ENCODE measurements around the gene AIDA. TPM values are rescaled to one million over a fixed set of nuclear protein-coding genes. Genes with fewer than 3 reads are reported as not detected.

AIDA gene
- total and polyA plus RNA-seq, 2 donors (not counting 1 experiment from before 2014, with no cell fraction given) = 41.7 to 77.7 TPM

DNA sequence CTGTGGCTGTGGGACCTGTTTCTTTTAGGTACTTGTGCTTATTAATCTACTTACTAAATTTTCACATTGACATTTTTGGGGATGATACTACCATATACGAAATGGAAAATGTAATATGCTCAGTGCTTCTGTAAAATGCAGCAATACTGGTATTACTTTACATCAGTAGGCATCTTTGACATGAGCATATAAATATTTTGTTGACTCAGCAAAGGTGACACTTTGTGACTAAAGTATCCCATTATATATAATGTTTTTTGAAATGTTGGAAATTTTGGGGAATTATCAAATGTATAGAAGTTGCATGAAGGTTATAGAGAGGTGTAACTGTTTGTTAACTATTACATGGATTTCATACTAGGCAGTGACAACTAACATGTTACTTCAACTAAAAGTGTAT is 22.4 kb upstream of the AIDA start:
- Histone ChIP-seq H3K27ac (ENCODE audit: low read length in 2 of 2) (peak overlapping the region; percentile 36 to 84), H4K20me1 (ENCODE audit: control insufficient read depth, insufficient read depth, low read length, poor library complexity, severe bottlenecking) (no peaks in the 10 kb centered on the region), H3K4me2 (replicated peaks; ENCODE audit: low read depth, low read length, poor library complexity, severe bottlenecking) (peak overlapping the region; percentile 67), H2AFZ (ENCODE audit: insufficient read depth, low read depth, low read length, poor library complexity, severe bottlenecking) (no peak overlapping the region), H3K79me2 (ENCODE audit: control insufficient read depth, insufficient read depth, low read length) (peaks cover 25% of the 10 kb centered on the region), H3K27me3 (replicated peaks in 1 of 4; ENCODE audit: control extremely low read depth in 1 of 4, control insufficient read depth in 3 of 4, insufficient read depth in 4 of 4, low read length in 3 of 4) (no peaks in the 10 kb centered on the region), H3K4me1 (ENCODE audit: control insufficient read depth in 2 of 2, insufficient read depth in 2 of 2, low read length in 2 of 2) (peaks cover 77 to 86% of the 10 kb centered on the region in 2 donors), H3K9ac (ENCODE audit: low read length) (no peak overlapping the region), H3K4me3 (ENCODE audit: control extremely low read depth in 1 of 5, extremely low read depth in 1 of 5, insufficient read depth in 1 of 5, low read depth in 2 of 5, low read length in 4 of 5) (peak overlapping the region in 1 of 5 experiments; percentile 17), H3K9me3 (ENCODE audit: control extremely low read depth in 1 of 3, control insufficient read depth in 2 of 3, insufficient read depth in 1 of 3, low read length in 2 of 3) (no peaks in the 10 kb centered on the region), H3K36me3 (replicated peaks in 1 of 2; ENCODE audit: control extremely low read depth in 1 of 2, control insufficient read depth in 1 of 2, extremely low read depth in 1 of 2, insufficient read depth in 2 of 2, low read length in 1 of 2) (peaks cover 2 to 9% of the 10 kb centered on the region in 2 experiments)
- TF ChIP-seq, protein P1, sequence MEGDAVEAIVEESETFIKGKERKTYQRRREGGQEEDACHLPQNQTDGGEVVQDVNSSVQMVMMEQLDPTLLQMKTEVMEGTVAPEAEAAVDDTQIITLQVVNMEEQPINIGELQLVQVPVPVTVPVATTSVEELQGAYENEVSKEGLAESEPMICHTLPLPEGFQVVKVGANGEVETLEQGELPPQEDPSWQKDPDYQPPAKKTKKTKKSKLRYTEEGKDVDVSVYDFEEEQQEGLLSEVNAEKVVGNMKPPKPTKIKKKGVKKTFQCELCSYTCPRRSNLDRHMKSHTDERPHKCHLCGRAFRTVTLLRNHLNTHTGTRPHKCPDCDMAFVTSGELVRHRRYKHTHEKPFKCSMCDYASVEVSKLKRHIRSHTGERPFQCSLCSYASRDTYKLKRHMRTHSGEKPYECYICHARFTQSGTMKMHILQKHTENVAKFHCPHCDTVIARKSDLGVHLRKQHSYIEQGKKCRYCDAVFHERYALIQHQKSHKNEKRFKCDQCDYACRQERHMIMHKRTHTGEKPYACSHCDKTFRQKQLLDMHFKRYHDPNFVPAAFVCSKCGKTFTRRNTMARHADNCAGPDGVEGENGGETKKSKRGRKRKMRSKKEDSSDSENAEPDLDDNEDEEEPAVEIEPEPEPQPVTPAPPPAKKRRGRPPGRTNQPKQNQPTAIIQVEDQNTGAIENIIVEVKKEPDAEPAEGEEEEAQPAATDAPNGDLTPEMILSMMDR (IDR thresholded peaks at IDR 0.05) = no peak
- no peak for TF ChIP-seq EZH2 (IDR thresholded peaks at IDR 0.05; ENCODE audit: borderline replicate concordance, insufficient read depth, low read depth, low read length, poor library complexity, severe bottlenecking)
- POLR2A ChIA-PET = interaction anchor here (0.8 kb wide), 1 partner anchor 21 kb away, joined by 3 read pairs; no protein-coding TSS in a partner anchor
- DNase-seq = no peak
- H3K27me3 Mint-ChIP-seq = no peaks in the 10 kb centered on the region
- no peak for ATAC-seq (ENCODE audit: low read depth)
- H3K4me1 Mint-ChIP-seq = peaks cover 51% of the 10 kb centered on the region
- H3K4me3 Mint-ChIP-seq = peak overlapping the region; percentile 10
- CTCF ChIA-PET = interaction anchor here (0.8 to 4.6 kb wide), 2 partner anchors 16 to 355 kb away, joined by 3 to 17 read pairs; no protein-coding TSS in a partner anchor
- H3K27ac Mint-ChIP-seq = peak overlapping the region; percentile 62
- no peaks in the 10 kb centered on the region for H3K9me3 Mint-ChIP-seq (ENCODE audit: insufficient read depth)
- WGBS (ENCODE audit: insufficient coverage) = no CpG with 5 or more reads among the region's 1 CpG
- intact Hi-C loops (cut with micrococcal nuclease) = loop anchor here (5.0 kb wide), 1 partner anchor 253 kb away; no protein-coding TSS in a partner anchor
